GM12801 (cell line): Measurements from ENCODE around the gene MYH9.

Experiments
- CTCF ChIP-seq: IDR thresholded peaks from one replicate; pipeline ENCODE4 v1.5.1; 2011; ENCODE audit warnings: control low read depth; ENCODE audit not compliant: insufficient read length; ENCODE audit errors: extremely low read depth

MYH9 gene

GRCh38 chr22:36364255-36365019, 23.3 kb downstream of the MYH9 start:
- no peak for TF ChIP-seq CTCF

- no peak for TF ChIP-seq CTCF
Measured at GRCh38 chr22:36363349-36363981, 24.3 kb downstream of the MYH9 start.

- no peak for TF ChIP-seq CTCF
Measured at GRCh38 chr22:36362932-36363331, 24.8 kb downstream of the MYH9 start.

GRCh38 chr22:36362075-36362474, 25.7 kb downstream of the MYH9 start:
- no peak for TF ChIP-seq CTCF

- TF ChIP-seq CTCF, result no peak
Measured at GRCh38 chr22:36360871-36361383, 26.8 kb downstream of the MYH9 start.

GRCh38 chr22:36360011-36360410, 27.8 kb downstream of the MYH9 start:
- no peak for TF ChIP-seq CTCF

GRCh38 chr22:36359470-36359996, 28.2 kb downstream of the MYH9 start:
- TF ChIP-seq CTCF, result no peak
